ENCODE results near the gene SHKBP1.

Gene SHKBP1

DNA sequence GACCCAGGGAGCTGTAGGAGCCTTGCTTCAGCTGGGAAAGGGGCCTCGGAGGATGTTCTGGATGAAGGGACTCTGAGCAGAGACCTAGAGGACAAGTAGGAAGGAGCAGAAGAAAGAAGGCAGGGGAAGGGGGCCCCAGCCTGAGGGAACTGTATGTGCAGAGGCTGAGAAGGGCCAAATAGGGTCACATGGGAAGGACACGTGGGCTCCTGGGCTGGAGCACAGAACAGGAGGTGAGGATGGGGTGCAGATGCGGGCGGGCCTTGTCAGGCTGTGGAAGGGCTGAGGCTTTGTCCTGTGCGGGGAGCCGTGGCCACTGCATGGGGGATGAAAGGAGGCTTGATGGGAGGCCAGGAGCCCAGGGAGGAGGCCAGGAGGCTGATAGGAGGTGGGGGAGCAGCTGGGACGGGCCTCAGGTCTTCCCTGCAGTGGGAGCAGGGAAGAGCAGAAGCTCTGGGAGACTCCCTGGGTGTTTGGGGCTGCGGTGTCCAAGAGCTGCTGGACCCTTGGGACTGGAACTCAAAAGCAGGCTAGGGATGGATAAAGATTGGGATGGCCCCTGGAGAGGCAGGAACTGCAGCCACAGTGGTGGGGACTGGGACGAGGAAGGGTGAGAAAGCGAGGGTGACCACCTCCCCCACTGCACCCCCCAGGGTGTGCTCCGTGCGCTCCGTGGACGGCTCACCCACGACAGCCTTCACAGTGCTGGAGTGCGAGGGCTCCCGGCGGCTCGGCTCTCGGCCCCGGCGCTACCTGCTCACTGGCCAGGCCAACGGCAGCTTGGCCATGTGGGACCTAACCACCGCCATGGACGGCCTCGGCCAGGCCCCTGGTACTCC, 13.1 kb downstream of the SHKBP1 start (continued):
- TF ChIP-seq ZNF626 (tag by site-specific recombination; IDR thresholded peaks at IDR 0.05), result no peak
- no peak for TF ChIP-seq TCF7L2 (IDR thresholded peaks at IDR 0.05; ENCODE audit: borderline replicate concordance, low read depth, low read length)

DNA sequence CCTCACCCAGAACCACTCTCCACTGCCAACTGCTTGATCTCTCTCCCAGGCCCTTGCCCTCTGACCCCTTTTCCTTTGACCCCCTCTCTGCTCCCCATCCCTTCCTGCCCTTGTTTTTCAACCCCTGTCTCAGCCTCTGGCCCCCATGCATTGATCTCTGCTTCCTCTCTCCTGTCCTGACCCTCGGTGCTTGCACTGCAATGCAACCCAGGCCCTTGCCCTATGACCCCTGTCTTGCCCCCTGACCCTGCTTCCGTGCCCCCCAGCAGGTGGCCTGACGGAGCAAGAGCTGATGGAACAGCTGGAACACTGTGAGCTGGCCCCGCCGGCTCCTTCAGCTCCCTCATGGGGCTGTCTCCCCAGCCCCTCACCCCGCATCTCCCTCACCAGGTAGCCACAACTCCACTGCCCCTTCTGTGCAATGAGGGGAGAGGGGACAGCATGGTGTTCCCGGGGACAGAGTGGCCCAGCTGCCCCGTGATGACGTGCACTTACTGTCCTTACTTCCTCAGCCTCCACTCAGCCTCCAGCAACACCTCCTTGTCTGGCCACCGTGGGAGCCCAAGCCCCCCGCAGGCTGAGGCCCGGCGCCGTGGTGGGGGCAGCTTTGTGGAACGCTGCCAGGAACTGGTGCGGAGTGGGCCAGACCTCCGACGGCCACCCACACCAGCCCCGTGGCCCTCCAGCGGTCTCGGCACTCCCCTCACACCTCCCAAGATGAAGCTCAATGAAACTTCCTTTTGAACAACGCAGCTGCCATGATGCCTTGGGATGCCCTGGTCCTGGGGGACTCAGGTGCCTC, 14.0 kb downstream of the SHKBP1 start:
- POLR2A ChIA-PET, result interaction anchor here (0.6 to 1.8 kb wide), 2 partner anchors 20 to 25 kb away, joined by 4 to 7 read pairs; no protein-coding TSS in a partner anchor
- CTCF ChIA-PET, result interaction anchor here (0.6 to 2.7 kb wide), 10 partner anchors 9 to 74 kb away, joined by 3 to 10 read pairs (median 4); no protein-coding TSS in a partner anchor
- peaks cover 29% of the 10 kb centered on the region in 2 experiments for H3K36me3 ChIP-seq (ENCODE audit: control insufficient read depth in 2 of 2, insufficient read depth in 1 of 2, low read length in 2 of 2)

More for the DNA sequence above, 14.0 kb downstream of the SHKBP1 start:
- no peak overlapping the region for H3K4me3 ChIP-seq (ENCODE audit: low read depth, low read length)
- H3K4me1 ChIP-seq (ENCODE audit: control insufficient read depth, insufficient read depth, low read length), result peaks cover 10% of the 10 kb centered on the region; the same call in 1 of the 2 replicates
- no peak for TF ChIP-seq ZNF777 (tag by site-specific recombination; IDR thresholded peaks at IDR 0.05; ENCODE audit: borderline replicate concordance)
- peak; percentile 98 for TF ChIP-seq BCL11B (tag by site-specific recombination; IDR thresholded peaks at IDR 0.05; ENCODE audit: low read depth)
- no peak for TF ChIP-seq GLIS2 (tag by site-specific recombination; IDR thresholded peaks at IDR 0.05)
- no peak for TF ChIP-seq ZNF140 (tag by site-specific recombination; IDR thresholded peaks at IDR 0.05)
- TF ChIP-seq, protein P1, sequence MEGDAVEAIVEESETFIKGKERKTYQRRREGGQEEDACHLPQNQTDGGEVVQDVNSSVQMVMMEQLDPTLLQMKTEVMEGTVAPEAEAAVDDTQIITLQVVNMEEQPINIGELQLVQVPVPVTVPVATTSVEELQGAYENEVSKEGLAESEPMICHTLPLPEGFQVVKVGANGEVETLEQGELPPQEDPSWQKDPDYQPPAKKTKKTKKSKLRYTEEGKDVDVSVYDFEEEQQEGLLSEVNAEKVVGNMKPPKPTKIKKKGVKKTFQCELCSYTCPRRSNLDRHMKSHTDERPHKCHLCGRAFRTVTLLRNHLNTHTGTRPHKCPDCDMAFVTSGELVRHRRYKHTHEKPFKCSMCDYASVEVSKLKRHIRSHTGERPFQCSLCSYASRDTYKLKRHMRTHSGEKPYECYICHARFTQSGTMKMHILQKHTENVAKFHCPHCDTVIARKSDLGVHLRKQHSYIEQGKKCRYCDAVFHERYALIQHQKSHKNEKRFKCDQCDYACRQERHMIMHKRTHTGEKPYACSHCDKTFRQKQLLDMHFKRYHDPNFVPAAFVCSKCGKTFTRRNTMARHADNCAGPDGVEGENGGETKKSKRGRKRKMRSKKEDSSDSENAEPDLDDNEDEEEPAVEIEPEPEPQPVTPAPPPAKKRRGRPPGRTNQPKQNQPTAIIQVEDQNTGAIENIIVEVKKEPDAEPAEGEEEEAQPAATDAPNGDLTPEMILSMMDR (tag by site-specific recombination; IDR thresholded peaks at IDR 0.05), result no peak
- TF ChIP-seq ZNF555 (tag by site-specific recombination; conservative IDR thresholded peaks at IDR 0.05), result no peak
- no peak for TF ChIP-seq ZNF549 (tag by site-specific recombination; IDR thresholded peaks at IDR 0.05)
- TF ChIP-seq ZNF707 (tag by site-specific recombination; IDR thresholded peaks at IDR 0.05), result no peak
- no peak for TF ChIP-seq GLI2 (tag by site-specific recombination; IDR thresholded peaks at IDR 0.05; ENCODE audit: borderline replicate concordance, low read depth)
- no peak for TF ChIP-seq SCRT1 (tag by site-specific recombination; IDR thresholded peaks at IDR 0.05; ENCODE audit: borderline replicate concordance)
- no peak for TF ChIP-seq ZSCAN16 (tag by site-specific recombination; IDR thresholded peaks at IDR 0.05)
- TF ChIP-seq, protein P2, sequence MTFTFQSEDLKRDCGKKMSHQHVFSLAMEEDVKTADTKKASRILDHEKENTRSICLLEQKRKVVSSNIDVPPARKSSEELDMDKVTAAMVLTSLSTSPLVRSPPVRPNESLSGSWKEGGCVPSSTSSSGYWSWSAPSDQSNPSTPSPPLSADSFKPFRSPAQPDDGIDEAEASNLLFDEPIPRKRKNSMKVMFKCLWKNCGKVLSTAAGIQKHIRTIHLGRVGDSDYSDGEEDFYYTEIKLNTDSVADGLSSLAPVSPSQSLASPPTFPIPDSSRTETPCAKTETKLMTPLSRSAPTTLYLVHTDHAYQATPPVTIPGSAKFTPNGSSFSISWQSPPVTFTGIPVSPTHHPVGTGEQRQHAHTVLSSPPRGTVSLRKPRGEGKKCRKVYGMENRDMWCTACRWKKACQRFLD (tag by site-specific recombination; IDR thresholded peaks at IDR 0.05), result 0 out of 2 replicates have a peak, but pooled peaks have one; percentile 20
- TF ChIP-seq ZNF768 (tag by site-specific recombination; IDR thresholded peaks at IDR 0.05), result no peak
- no peak for TF ChIP-seq ZNF600 (tag by site-specific recombination; IDR thresholded peaks at IDR 0.05)
- TF ChIP-seq EGR2 (tag by site-specific recombination; IDR thresholded peaks at IDR 0.05; ENCODE audit: low read depth), result peak; percentile 65
- TF ChIP-seq ZNF830 (tag by site-specific recombination; IDR thresholded peaks at IDR 0.05; ENCODE audit: low read depth), result no peak
- TF ChIP-seq MYNN (tag by site-specific recombination; IDR thresholded peaks at IDR 0.05; ENCODE audit: borderline replicate concordance), result no peak
- no peak for TF ChIP-seq ZNF747 (tag by site-specific recombination; IDR thresholded peaks at IDR 0.05)
- TF ChIP-seq ZNF660 (tag by site-specific recombination; IDR thresholded peaks at IDR 0.05), result no peak
- peak; percentile 23; the same call in 1 of the 2 replicates for TF ChIP-seq ZFHX2 (tag by site-specific recombination; conservative IDR thresholded peaks at IDR 0.05)
- no peak for TF ChIP-seq ZNF214 (tag by site-specific recombination; IDR thresholded peaks at IDR 0.05; ENCODE audit: borderline replicate concordance)
- peak; percentile 95 for TF ChIP-seq BCL11A (tag by site-specific recombination; IDR thresholded peaks at IDR 0.05; ENCODE audit: low read depth)
- no peak for TF ChIP-seq TSHZ1 (tag by site-specific recombination; IDR thresholded peaks at IDR 0.05; ENCODE audit: borderline replicate concordance)
- H3K9me3 ChIP-seq (ENCODE audit: control insufficient read depth, insufficient read depth, low read depth, low read length), result no peaks in the 10 kb centered on the region
- peak overlapping the region; percentile 1; the same call in 1 of the 2 replicates for H3K27ac ChIP-seq (ENCODE audit: extremely low read depth, low read depth, low read length)
